SKM-1 (cell line): ENCODE results near the gene ERMAP.

ENCODE experiments used
- DNase-seq: peaks from one replicate; lab custom pipeline; 2025; ENCODE audit not compliant: unreplicated experiment; lab: John Stamatoyannopoulos, UW

Gene ERMAP, protein sequence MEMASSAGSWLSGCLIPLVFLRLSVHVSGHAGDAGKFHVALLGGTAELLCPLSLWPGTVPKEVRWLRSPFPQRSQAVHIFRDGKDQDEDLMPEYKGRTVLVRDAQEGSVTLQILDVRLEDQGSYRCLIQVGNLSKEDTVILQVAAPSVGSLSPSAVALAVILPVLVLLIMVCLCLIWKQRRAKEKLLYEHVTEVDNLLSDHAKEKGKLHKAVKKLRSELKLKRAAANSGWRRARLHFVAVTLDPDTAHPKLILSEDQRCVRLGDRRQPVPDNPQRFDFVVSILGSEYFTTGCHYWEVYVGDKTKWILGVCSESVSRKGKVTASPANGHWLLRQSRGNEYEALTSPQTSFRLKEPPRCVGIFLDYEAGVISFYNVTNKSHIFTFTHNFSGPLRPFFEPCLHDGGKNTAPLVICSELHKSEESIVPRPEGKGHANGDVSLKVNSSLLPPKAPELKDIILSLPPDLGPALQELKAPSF

DNA sequence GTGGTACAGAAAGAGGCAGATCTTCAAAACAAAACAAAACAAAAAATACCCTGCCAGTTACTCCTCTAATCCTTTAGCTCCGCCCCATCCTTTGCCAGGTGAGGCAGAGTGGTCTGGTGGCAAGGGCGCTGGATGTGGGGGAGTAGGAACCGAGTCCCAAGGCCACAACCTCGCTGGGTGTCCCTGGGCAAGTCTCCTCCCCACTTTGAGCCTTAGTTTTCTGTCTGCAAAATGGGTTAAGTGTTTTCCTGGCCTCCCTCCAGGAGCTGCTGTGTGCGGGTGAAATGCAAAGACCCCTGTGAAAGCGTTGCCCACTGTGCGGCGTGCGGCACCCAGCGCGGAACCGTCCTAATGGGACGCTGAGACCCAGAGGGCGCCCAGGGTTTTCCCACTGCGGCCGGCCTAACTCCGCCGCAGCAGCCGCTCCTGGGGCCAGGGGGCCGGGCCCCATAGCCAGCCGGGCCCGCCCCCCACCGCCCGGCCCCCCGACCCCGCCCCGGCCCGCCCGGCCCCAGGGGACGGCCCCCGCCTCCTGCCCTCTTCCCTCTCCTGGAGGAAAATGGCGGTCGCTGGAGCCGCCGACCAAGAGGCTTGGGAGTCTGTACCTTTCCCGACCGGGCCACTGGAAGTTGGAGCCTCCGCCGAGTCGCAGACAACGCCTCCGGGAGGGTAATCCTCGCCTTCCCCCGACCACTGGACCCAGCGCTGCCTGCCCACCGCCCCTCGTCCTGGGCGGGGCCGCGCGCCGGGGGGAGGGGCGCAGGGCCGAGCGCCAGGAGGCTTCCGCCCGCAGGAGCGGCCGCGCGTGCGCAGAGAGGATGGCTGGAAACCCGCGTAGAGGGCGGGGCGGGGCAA lies at the start of gene ERMAP, which contains the start of gene SVBP:
ERMAP (plus strand) TSS at position 538 of the 855 bp plus-strand sequence. CDS start 13,327 bp downstream, outside the sequence.
SVBP (minus strand) TSS at position 813 of the 855 bp plus-strand sequence. CDS start 853 bp downstream, outside the sequence.
- DNase-seq, result peak; percentile 69

DNA sequence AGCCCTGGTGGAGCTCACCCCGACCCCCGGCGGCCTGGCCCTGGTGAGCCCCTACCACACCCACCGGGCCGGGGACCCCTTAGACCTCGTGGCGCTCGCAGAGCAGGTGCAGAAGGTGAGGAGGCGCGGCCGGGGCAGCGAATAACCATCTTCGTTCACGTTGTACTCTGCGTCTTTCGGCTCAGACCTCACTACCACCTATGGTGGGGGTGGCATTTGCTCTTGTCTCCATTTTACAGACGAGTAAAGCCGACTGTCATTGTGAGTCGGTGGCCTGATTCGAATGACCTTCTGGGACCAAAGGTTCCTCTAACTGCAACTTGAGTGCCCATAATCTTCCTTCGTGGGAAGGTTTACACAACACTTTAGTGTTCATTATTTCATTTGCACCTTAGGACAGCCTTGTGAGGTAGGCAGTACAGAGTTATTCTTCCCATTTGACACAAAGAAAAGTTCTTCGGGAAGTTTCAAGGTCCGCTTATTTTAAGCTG lies 49.4 kb upstream of the ERMAP start:
- DNase-seq, result no peak

DNA sequence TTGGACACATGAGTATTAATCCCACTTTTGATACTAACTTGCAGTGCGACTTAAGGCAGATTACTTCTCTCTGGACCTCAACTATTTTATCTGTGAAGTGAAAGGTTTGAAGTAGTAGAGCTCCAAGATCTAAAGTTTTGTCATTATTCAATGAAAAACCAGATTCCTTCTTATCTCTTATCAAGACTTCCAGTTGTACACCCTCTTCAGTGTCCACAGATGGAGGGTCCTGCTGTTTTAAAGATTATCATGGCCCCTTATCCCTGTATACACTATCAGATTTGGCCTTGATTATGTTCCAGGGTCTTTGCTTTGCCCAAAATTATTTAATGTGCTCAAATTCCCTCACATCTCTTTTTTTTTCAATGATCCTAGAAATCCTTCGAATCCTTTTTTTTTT lies 48.8 kb upstream of the ERMAP start:
- DNase-seq, result no peak

DNA sequence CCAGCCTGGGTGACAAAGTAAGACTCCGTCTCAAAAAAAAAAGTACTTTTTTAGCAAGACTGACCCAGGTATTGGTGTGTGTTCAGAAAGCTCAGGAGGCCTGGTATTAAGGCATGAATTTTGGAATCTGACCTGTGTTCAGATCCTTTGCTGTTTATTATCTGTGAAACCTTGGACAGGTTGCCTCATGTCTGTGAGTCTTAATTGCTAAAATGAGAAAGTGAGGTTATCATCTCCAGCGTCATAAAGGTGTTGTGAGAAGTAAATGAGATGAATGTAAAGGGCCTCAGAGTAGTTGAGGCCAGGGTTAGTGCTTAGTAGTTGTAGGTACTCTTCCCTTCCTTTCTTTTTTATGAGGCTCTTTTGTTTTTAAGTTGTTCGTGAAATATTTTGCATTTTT lies 47.1 kb upstream of the ERMAP start:
- DNase-seq, result no peak

DNA sequence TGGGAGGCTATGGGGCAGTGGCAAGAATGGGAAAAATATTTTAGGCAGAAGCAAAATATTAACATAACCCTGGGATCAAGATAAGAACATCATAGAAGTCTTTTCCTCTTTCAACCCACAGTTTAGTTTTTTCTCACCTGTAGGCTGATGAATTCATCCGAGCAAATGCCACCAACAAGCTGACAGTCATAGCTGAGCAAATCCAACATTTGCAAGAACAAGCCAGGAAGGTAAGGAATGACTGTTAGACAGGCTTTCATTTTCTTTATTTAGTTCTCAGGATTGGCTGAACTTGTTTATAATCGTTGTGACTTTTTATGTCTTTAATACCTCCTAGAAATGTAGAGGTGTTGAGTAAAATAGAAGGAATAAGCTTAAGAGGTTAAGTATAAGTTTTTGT lies 43.5 kb upstream of the ERMAP start:
- DNase-seq, result no peak

DNA sequence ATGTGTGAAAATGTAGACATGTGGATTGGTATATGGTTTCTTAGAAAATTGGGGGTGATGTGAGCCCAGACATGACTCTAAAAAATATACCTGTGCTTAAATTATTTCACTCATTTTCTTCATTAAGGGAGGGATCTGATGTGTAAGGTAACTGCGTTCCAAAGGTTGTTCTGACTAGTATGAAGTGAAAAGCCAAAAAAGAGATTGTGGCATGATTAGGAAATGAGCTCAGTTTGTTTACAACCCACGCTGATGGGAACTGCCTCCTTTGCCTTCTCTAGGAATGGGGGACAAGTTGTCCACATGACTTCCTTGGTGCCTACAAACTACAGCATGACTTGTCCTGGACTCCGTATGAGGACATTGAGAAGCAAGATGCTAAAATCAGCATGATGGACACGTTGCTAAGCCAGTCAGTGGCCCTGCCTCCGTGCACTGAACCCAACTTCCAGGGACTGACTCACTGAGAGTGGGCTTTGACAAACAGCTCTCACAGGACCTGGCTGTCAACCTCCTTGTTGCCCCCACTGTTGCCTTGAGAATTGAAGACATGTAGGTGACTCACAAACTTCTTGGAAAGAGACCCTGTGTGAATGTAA lies 41.9 kb upstream of the ERMAP start:
- no peak for DNase-seq

DNA sequence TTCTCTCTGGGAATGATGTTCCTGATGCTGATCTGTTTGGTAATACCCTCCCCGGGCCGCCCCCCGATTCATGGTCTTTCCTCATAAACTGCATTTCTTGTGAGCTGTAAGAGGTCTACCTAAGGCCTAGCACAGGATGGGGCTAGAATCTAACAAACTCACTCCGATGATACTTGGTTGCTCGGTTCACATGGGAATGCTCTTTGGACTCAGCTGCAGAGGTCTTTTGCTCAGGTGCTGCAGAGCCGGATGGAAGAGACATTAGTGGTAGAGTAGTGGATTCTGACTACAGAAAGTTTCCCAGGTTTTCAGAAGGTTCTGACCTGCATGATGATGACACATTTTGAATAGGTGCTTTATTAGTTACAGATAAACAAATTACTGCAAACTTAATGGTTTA lies 40.4 kb upstream of the ERMAP start:
- DNase-seq, result no peak

DNA sequence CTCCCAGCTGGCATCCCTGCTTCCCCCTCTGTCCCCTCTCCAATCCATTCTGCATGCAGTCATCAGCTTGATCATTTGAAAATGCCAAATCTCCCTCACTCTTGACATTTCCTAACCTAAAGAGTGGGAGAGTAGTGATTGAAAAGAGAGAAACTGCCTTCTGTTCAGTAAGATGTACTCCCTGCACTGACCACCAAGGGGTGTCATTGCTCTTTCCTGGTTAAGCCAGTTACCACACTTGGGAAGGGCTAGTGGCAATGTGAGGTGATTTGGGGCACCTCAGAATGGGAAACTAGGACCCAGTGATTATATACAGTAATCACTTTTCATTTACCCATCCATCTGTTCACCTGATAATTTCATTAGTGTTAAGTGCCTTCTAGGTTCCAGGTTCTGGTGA lies 39.1 kb upstream of the ERMAP start:
- DNase-seq, result peak; percentile 40

DNA sequence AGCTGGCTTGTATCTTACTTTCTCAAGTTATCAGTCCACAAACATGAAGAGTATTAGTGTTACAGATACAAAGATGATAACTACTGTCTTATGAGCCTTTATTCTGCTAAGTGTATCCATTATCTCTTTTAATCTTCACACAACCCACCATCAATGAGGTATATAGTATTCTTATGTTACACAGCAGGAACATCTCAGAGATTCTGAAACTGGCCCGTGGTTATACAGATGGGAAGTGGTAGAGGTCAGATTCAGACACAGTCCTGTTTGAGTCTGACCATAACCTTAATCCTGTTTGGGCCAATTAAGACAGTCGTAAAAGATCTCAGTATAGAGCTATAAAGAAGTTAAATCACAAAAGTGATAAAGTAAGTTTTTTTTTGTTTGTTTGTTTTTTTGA lies 37.2 kb upstream of the ERMAP start:
- DNase-seq, result no peak

DNA sequence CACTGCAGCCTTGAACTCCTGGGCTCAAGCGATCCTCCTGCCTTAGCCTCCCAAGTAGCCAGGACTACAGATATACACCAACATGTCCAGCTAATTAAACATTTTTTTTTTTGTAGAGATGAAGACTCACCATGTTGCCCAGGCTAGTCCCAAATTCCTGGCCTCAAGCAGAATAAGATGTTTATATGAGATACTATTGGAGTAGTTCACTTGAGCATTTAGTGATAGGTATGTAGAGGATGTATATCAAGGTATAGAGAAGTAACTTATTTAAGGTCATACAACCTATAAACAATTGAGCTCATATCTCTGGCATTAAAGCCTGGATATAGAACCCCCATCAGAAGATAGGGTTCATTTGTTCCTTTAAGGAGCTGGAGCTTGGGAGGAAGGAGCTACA lies 36.7 kb upstream of the ERMAP start:
- no peak for DNase-seq

DNA sequence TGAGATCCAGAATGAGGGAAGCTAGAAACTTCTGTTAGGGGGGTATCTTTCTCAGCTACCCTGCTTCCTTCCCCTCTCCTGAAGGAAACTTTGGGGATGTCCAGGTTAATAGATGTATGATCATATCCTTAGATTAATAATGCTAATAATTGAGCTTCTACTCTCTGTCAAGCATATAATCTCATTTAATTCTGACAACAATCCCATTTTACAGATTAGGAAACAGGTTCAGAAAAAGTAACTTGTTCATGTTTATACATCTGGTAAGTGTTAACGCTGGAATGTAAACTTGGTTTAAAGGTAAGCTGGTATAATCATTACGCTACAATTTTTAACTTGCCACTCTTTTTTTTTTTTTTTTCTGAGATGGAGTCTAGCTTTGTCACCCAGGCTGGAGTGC lies 33.8 kb upstream of the ERMAP start:
- no peak for DNase-seq

DNA sequence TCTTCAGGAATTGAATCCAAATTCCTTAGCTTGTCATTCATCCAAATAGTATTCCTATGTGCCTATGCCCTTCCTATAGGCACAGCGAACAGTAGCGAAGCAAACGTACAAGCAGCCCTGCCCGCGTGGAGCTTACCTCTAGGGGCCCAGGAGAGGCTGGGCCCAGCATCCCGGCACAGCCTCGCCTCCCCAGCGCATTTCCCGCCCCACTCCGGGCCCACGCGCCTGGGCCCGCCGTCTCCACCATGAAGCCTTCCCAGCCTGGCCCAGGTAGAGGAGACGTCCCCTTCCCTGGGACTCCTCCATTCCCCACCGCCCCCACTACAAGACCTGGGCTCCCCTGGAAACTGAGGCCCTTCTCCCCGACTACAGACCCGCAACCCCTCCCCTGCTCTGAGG lies 32.4 kb upstream of the ERMAP start:
- no peak for DNase-seq

DNA sequence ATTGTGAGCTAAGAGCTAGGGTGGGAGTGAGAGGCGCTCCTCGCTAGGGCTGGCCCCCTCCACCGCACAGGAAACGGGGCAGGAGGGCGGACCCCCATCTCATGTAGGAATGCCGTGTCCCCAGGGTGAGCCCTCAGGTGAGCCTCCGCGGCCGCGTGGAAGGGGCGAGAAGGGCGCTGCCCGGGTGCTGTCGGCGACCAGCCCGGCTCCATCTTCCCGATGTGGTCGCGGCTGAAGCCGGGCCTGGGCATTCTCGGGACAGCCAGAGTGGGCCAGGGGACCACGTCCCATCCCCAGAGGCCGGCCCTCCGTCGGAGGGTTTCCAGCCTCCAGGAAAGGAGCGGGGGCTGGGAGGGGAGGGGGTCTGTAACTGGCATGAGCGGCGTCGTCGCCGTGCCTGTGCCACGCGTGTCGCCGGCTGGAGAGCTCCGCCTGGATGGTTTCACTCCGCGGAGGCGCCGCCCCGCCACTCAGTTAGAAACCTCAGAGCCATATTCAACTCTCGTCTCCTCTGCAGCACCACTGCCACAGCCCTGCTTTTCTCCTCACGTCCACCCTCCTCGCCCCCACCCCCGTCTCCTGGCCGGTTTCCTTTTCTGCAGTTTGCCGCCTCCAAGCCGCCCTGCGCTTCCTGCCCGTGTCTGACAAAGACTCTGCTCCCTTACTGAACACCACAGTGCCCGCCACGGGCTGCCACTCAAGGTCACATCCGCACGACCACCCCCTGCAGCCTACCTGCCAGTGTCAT lies 31.8 kb upstream of the ERMAP start, which contains the start of gene TMEM269:
TMEM269 (plus strand) TSS at position 46 of the 748 bp plus-strand sequence. CDS start 4,903 bp downstream, outside the sequence.
- DNase-seq, result no peak

DNA sequence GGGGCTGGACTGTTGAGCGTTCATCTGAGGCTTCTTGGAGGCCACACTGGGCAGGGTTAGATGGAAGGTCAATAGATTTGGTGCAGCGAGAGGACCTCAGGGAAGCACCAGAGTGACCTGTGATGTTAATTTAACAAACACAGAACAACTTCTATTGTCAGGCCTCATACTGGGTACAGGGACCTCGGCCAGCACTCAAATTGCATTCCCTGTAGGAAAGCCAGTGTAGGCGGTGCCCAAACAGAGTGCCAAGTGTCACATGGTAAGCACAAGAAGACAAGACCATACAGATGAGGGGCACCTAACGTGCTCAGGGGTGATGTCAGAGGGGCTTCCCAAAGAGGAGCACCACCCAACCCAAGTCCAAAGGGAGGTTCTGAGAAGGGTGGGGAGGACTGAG lies 30.8 kb upstream of the ERMAP start:
- DNase-seq, result no peak

DNA sequence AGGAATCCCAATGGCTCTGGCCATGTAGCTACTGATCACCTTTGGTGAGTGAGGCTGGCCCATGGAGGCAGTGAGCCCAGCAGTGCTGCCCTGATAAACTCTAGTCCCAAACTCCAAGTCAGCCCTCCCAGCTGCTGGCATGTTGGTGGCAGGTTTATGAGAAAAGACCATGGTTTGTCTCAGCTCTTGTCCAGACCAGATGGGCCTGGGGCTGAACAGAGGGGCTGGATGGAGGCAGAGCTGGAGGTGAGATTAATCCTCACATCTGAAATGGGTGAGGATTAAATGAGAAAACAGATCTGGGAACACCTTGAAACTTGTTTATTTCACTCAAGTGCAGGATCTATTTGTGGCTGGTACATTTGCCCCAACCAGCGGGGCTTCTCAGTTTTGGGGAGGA lies 28.9 kb upstream of the ERMAP start:
- no peak for DNase-seq

DNA sequence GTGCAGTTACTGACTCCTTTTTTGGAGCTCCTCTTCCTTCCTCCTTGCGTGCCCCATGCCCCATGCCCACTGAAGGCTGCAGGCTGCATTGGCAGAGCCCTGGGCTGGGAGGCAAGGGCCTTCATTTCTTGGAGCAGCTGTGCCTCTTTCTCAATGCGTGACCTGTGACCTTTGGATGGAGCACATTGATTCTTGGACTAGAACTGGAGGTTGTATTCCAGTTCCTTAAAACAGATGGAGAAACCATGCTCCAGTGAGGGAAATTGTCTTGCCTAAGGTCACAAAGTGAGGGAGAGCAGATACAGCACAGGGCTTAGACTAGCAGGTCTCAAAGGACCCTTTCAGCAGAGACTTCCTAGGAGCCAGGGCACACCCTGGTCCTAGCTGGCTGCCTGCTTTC lies 23.1 kb upstream of the ERMAP start:
- DNase-seq, result no peak

DNA sequence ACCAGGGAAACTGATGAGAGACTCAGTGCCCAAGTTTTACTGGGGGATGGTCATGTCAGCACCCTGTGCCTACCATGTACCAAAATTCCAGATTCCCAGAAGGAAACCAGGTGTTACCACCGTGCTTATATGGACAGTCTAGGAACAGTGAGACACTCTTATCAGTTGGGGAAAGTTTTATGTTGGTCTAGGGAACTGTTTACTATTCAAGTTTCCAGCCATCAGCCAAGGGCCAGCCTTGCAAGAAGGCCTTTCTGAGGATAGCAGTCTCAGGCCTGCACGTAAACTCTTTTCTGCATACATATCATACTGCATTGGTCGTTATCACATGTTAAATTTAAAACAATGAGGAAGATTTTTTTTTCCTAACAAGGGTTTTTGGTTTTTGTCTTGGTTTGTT lies 19.5 kb upstream of the ERMAP start:
- no peak for DNase-seq

DNA sequence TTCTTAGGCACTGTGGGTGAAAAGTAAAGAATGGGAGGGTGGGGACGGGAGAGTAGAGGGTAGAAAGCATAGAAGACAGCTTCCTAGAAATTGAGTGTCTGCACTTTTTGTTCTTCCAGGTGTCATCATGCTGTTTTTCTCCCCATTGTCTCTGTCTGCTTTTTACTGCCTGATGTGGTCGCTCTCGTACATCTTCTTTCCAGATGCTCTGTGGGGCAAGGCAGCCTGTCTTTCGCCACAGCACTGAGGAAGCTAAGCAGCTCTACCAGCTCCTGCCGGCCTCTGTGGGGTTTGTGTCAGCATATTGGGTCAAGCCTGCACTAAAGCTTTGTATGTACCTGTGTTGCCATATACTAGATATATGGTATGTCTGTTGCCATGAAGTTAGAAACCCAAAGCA lies 18.9 kb upstream of the ERMAP start:
- DNase-seq, result no peak

DNA sequence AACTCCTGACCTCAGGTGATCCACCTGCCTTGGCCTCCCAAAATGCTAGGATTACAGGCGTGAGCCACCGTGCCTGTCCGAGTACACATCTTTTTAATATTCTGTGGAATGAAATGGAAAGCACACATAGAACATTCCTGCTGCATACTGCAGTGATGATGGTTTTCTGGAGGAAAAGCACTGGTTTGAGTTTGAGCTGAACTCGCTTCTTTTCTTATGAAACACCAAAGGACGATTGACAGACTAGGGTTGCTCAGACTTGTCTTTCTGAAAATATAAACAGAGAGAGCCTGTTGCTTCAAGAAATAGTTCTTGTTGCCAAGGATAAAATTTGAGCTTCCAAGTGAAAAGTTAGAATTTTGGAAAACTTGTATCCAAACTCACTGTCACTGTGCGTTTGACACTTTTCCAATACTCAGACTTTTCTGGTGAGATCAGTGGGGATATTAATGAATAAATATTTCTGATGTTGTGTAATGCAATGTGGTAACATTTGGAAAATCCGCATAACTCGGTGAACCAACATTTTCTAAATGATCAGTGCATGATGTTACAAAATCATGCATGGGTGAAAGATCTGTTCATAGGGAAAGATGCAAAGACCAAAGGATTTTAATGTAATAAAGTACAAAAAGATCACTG lies 15.0 kb upstream of the ERMAP start:
- no peak for DNase-seq

DNA sequence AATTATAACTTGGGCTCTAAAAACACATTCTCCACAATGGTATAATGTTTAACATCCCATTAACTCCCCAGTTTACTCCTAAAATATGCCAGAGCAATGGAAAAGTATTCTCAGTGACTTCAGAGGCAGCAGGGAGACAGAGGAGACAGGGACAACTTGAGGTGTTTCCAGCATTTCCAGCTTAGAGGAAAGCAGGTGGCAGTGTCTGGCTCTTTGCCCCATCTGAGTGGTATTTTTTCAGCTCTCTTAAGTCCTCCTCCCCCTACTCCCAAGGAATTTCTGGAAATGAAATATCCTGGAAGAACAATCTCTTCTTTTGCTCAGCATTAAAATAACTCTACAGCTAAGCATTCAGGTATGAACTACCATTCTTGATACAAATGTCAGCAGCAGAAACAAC lies 10.8 kb upstream of the ERMAP start:
- no peak for DNase-seq
